NCI-H226 (cell line): ENCODE data around the gene PIGO.

Experiments used
- DNase-seq: peaks from one replicate; pipeline ENCODE4 v3.0.0-alpha.2; 2015

The PIGO gene

DNA sequence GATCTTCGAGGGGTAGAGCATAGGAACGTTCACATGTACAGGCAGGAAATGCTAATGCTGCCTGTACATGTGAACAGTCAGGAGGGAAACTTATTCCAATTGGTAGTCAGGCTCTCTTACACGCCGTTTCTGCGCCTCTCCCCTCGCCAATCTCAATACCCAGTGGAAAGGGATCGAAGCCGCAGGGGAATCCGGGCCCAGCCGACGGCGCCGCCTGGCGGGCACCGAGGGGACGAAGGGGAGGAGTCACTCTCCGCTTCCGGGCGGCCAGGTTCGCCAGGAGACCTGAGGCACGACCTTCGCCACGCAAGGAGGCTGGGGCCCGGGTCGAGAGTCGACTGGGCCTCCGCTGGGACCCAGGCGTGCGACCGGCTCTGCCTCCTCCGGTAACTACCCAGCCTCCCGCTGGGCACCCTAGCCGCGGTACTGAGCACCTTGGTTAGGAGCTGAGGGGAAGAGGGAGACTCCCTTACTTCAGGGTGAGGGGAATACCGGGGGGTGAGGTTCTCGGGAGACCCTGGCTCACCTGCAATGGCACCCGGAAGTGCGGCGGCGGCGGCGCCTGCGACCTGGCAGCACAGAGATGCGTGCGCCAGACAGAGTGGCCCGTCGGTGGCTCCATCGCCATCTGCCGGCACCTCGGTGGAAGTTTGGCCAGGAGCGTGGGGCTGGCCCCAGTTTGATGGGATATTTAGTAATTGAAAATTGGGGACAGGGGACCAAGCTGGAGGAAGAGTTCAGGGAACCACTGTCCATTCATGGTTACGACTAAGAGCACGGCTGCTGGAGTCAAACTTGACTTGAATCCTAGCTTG is at the start of gene PIGO:
Gene PIGO (minus strand): TSS at position 557 of the 815 bp plus-strand sequence. CDS start 1,026 bp downstream, outside the sequence.
- DNase-seq, result peak; percentile 46

DNA sequence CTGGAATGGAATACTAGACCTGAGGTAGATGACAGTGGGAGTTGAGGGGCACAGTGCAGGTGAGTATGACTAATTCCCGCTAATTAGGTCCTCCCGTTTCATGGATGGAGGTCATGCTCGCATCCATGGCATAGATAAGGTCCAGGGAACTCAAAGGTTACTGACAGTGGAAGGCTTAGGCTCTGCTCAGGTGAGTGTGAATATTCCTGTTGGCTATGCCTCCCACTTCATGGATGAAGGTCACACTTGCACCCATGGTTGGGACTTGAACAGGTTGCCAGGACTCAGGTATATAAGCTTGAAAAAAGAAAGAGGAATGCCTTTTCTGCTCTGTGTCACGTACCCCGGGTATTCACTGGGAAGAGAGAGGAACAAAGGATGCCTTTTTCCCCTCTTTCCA is 45.6 kb upstream of the PIGO start:
- no peak for DNase-seq

DNA sequence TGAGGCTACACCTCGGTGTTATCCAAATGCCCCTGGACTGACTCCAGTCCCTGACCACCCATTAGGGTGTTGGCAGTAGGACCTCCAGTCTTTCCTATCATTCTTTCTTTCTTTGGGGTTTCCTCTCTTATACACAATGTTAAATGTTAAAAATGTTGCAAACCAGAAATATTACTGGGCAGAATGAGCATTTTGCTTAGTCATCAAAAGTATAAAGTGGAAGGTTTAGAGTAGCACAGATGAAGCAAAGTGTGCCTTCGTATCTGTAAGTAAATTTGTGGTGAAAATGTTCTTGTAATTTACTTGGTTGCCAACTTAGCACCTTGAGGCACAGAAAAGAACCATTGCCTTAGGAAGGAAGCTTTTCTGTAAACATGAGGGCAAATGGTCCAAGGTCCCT is 43.7 kb upstream of the PIGO start:
- DNase-seq, result no peak

DNA sequence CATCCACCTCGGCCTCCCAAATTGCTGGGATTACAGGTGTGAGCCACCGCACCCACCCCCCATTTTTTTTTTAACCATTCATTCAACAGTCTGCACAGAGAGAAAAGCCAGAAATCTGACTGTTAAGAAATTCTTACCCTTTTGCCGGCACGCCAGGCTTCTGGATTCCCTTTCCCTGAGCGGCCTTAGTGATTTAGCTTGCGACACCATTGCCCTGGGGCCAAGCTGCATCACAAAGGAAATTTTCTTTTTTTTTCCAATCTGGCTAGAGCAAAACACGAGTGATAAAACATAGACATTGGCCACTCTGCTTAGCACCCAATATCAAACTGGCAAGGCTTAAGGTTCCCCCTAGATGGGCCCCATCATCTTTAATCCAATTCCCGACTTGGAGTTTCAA is 40.5 kb upstream of the PIGO start:
- DNase-seq, result no peak

DNA sequence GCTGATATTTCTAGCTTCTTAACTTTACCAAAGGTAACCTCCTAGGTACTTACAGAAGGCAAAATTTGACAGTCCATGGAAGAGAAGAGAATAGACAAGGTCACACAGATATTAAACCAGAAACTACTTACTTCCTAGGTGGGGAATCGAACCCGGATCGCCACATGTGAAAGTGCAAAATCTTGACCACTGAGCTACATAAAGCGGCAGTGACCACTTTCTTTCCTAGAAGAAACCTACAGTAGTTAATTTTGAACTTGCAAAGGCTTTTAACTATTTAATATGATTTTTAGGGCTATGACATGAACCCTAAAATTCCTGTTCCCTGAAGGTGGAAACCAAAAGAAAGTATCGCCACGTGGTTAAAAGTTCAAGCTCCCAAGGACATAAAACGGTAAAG is 39.6 kb upstream of the PIGO start:
- DNase-seq, result no peak

DNA sequence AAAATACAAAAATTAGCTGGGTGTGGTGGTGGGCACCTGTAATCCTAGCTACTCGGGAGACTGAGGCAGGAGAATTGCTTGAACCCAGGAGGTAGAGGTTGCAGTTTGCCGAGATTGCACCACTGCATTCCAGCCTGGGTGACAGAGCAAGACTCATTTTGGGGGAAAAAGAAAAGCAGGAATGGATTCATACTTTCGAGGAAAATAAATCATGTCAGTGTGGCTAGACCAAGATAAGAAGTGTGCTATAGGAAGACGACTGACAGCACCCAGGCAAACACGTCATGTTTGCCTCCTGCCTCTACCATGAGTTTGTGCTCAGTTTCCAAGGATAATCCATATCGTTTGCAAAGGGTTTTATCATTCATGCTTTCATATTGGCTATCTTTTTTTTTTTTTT is 38.5 kb upstream of the PIGO start:
- DNase-seq, result no peak

DNA sequence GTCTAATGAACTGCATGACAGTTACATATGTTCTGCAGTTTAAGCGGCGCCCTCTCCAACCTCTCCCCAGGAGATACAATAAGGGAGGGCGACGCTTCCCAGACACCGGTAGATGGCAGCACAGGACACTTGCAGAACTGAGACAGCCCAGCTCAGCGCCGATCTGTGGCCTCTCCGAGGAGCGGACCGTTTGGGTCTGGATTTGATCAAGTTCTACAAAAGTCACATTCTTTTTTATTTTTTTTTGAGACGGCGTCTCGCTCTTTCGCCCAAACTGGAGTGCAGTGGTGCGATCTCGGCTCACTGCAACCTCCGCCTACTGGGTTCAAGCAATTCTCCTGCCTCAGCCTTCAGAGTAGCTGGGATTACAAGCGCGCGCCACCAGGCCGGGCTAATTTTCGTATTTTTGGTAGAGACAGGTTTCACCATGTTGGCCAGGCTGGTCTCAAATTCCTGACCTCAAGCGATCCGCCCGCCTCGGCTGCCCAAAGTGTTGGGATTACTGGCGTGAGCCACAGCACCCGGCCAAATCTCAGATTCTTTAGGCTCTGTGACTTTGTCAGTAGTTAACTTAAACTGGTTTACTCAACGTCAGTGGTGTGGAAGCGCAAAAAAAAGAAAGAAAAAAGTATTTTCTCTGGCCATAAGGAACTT is 20.6 kb upstream of the PIGO start:
- DNase-seq, result peak; percentile 69

DNA sequence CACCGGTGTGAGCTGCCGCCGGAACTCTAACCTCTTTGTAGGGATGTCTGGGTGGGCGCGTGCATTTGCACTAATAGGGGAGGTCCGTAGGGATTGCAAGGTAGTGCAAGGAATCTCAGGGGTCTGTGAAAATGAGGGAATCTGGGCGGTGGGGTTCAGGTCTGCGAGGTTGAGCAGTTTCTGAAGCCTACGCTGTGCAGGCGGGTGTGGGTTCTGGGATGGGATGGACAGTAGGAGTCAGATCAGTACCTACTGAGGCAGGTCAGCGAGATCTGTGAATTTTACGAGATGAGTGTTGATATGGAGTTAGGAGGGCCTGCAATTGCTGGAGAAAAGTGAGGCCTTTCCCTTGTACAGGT is 20.1 kb upstream of the PIGO start:
- no peak for DNase-seq

DNA sequence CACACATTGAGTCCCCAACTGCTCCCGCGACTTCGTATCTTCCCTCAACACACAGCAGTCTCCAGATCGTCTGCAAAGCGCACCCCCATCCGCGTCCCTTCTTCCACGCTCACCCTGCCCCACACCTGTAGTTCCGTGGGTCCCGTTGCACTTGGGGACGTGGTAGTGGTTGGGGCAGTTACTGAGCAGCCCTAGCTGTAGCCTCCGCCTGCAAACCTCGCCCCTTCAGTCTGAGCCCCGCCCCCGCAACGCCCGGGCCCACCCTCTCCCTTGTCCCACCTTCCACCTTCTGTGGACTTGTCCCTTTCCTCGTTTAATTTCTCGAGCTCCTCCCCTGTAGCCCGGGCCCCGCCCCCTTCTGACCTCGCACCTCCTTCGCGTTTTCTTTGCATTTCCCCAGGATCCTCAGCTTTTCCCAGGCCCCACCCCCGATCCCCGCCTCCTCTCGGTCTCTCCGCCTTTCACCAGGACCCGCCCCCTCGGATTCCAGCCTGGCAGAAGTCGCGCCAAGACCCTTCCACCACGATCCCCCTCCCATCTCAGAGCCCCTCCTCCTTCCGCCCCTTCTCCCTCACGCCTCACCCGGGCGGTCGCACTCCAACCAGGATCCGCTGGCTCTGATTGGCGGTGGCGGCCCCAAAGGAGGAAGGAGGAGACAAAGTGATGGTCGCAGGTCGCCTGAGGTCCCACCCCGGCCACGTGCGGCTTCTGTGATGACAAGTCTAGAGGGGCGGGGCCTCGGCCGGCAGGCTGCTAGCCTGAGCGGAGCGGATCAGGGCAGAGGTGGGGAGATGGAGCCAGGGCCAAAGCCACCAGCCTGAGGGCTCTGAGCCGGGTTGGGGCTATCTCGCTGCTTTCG is 19.5 kb upstream of the PIGO start, which contains the start of gene ATOSB:
Gene ATOSB (minus strand): TSS at position 183 of the 859 bp plus-strand sequence. CDS start 7,588 bp downstream, outside the sequence.
- peak; percentile 80 for DNase-seq

DNA sequence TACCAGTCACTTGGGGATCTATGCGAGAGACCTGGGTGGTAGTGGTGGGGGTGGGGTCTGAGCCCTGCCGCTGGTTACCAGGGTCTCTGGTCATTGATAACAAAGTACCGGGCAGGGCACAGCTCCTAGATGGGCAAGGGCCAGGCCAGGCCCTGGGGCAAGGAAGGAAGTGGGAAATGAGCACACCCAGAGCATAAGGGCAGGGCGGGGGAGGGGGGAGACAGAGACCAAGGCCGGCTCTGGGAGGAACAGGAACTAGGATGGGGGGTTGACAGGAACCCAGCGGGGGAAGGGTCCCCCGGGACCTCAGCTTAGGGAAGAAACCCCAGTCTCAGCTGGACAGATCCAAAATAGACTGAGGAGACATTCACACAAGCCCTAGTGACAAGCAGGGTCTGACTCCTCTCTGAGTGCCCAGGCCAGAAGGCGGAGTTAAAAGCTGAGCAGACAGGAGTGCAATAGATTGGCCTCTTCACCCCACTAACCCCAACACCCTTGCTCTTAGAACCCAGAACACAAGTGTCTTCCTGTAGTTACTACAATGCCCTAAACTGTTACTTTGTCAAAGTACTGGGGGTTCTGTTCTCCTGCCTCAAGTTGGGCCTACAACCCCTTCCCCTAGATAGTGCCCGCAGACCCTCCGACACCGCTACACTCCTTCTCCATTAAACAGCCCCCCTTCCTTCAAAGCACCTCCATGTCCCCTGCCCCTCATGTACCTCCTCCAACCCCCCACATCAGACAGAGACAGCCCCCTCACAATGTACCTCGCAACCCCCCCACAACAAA is 18.6 kb upstream of the PIGO start:
- peak; percentile 39 for DNase-seq

DNA sequence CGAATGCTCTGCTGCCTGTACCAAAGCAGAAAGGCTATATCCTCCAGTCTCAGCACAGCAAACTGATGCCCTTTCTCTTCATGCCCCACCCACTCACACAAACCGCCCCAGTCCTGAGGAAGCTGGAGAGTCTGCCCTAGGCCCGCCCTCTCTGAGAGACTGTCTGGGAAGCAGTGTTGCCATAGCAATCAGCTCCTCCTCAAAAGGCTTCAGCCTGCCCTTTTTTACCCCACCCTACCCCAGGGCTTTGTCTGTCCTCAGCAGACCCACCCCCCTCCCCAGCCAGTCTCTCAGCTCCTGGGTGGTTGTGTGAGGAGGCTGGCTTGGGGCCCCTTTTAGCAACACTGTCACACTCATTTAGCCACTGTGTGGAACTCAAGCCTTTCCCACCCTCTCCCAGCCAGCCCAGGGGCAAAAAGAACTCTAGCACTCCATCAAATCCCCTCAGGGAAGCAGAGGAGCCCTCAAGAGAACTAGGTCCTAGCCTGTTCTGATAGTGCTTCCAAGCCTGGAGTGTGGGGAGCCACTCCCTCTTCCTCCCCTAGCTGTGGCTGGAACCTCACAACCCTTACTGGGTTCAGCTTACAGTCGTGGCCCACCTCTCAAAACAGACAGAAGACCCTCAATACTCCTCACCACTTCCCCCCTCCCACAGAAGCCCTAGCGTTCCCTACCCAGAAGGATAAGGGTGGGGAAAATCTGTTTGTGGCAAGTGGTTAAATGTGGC is 17.9 kb upstream of the PIGO start:
- DNase-seq, result peak; percentile 91

DNA sequence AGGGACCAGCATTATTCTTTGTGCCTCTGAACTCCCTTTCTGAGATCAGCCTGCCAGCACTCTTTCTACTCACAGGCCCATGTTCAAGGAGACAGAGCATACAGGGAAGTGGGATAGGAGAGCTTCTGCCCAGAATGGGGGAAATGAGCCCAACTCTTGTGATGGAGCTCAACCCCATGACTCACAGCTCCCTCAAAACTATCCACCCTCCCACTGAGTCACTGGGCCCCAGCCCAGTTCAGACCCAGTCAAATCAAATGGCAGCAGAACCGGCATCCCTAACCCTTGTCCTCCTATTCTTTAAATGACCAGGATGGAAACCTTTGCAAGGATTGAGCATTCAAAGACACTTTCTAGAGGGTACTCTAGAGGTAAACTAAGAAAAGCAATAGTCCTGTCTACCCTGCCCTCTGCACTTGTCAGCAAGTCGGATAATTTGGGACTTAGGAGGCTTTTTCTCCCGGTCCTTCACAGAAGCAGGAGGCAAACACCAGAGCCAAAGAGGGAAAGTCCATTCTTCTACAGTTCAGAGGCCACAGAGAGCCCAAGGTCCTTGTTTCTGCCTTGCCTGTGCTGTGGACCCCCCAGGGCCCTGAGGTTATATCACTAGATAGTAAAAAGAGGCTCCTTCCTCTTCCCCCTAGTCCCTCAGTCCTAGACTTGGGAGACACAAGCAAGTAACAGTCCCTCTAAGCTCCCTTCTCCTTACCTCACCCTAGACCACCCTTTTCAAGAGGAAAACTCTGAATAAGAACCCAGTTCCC is 16.0 kb upstream of the PIGO start:
- peak; percentile 26 for DNase-seq

DNA sequence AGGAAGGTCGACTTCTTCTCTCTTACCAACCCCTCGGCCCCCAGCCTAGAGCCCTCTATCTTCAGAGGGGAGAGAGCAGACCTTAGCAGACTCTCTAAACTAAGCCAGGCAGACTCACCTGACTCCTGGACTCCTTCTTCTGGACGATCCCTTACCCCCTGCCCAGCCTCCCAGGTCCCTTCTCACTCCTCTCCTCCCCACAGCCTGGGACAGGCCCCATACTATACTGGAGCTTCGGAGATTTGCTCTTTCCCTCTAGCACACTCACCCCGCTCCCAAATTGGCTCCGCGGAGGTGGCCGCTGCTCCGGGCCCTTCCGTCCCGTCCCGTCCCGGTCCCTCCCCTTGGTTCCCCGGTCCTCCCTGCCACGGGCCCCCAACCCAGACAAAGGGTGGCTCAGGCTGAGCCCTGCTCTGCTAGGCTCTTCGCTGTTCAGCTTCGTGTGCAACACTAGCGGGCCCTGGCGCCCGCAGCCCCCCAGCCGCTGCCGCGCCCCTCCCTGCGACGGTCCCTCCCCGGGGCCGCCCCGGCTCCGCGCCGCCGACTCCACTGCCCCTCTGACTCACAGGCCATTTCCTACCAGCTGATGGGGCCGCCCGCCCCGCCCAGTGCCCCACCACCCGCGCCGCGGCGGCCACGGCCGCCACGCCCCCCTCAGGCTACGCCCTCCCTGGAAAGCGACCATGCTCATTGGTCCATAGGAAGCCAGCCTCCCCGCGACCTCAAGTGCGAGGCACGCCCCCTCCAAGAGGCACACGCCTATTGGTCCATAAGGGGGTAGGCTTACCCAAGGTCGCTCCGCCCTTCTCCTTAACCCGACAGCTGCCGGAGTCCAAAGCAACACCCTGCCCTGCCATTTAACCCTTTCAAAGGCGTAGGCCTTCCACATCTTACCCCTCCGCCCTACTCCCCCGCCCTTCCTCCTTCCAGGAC is 14.9 kb upstream of the PIGO start:
- peak; percentile 85 for DNase-seq

DNA sequence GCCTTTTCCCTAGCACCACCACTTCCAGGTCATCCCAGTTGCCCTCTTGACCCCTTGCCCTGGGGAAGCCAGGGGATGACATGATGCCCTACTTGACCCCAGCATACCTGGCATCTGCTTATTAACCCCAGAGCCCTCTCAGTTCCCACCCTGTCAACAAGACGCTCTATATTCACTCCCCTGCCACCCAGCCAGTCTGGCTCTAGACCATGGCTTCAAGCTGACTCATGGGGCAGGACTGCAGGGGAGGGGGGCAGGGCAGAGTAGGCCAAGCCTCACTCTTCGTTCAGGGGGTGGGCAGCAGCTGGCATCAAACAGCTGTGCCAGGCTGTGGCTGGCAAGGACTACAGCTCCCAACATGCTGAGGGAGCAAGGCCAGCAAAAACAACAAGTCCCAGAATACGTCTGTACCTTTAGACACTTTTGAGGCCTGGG is 14.0 kb upstream of the PIGO start:
- DNase-seq, result peak; percentile 53

DNA sequence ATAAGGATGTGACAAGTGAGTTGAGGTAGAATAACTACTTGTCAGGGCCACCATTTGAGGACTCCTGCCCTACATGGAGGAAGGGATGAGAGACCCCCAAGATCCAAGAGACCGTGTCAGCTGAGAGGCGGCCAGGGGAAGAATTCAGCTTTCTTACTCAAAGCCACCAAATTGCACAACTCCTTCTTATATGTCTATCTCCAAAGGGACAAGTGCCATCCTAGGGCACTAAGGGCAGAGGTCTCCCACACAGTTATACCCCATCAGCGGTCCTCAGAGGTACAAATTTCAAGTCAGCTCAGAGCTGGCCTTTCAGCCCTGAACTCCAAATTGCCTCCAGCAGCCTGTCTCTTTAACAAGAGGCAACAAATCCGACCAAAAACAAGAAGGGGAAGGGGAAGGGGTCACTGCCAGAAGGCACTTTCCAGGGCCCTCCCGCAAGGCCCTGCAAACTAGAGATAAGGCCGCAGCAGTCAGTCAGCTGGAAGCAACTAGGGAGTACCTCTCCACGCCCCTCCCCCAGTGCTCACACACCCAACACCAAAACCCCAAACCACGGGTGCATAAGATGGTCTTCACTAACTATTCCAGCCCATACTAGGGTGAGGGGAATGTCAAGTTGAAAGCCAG is 12.7 kb upstream of the PIGO start:
- no peak for DNase-seq

DNA sequence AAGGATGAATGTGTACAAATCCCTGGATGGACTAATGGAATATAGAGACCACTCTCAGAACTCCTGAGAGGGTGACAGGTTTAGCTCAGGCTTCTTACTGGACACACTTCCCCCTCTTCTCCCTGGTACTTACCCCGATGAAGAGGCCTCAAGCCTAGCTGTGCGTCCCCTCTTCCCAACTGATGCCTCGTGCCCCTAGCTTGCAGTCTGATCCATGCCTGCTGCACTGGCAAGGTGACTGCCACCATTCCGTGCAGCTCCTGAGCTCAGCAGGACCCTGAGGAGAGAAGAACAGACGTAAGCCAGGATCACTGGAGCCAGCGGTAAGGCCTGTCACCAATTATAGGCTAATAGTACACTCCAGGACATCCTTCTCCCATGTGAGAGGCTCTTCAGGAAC is 12.1 kb upstream of the PIGO start:
- DNase-seq, result no peak

DNA sequence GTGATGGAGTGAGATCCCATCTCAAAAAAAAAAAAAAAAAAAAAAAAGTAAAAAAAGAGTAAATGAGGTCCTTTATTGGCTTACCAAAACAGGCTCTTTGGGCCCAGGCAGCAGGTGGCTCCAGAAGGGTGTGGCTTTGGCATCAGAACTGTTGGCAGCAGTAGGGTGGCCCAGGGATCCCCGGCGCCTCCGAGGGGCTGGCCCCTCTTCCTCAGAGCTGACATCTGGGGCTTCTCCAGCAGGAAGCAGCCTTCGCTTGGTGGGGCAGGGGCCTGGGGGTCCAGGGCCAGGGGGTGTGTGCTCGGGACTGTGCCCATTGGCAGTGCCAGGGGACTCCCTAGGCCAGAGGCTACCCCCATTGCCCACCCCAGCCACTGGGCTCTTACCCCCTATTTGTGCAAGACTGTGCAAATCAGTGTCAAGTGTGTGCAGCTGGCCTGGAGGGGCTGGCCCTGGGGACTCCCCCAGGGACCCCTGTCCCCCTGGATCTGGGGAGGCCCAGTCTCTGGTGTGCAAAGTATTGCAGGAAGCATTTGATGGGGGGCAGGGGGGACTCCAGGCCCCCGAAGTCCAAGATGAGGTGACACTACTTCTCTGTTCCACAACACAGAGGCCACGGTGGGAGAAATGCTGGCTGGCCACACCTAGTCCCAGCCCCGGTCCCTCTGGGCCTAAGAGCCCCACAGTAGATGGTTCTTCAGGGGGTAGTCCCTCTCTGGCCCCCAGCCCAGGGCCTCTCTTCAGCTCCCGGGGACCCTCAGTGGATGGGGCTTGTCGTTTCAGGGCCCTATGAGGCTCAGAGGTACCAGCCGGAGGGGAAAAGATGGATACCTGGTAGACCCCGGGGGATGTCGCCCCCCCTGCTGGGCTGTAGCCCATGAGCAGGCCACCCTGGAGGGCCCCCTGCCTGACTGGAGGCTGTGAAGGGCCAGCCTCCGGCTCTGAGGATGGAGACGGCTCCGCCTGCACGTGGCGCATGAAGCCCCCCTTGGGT is 11.2 kb upstream of the PIGO start:
- no peak for DNase-seq

DNA sequence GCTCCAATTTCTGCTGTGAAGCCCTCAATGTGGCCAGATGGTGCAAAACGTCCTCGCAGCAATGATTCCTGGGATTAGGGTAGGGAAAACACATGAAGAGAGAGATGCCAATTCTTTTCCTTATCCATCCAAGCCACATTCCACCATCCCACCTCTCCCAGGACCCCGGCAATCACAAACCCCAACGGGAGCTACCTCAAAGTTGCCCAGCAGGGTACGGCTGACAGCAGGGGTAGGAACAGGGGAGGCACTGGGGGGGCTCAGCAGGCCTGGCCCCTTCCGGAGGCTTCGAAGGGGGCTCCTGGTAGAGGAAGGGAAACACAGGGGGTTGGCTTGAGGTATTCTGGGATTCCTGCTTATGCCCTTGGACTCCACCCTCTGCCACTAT is 9.9 kb upstream of the PIGO start:
- DNase-seq, result no peak
